GM12892 (cell line): ENCODE data around the gene TMEM132A.

Source experiments
- POLR2A ChIP-seq: IDR thresholded peaks from 2 replicates; pipeline ENCODE4 v1.6.1; 2011; ENCODE audit warnings: low read depth, low read length, control low read depth
- POLR2AphosphoS5 ChIP-seq: IDR thresholded peaks from 2 replicates; pipeline ENCODE4 v1.6.1; 2011; ENCODE audit warnings: low read depth, low read length, control low read depth
- TAF1 ChIP-seq: IDR thresholded peaks from 2 replicates; pipeline ENCODE4 v1.6.1; 2011; ENCODE audit warnings: low read depth, mild to moderate bottlenecking, control low read depth, low read length, borderline replicate concordance

- peak; percentile 7 for TF ChIP-seq POLR2AphosphoS5
- peak; percentile 40; the same call in 1 of the 2 replicates for TF ChIP-seq POLR2A
- no peak for TF ChIP-seq TAF1
These were observed 12.3 kb downstream of the TMEM132A start for GRCh38 chr11:60936467-60937143.
